Gastrocnemius medialis (tissue), 4 donors: Measurements from ENCODE around the gene SYNGR2. TPM values are rescaled to one million over a fixed set of nuclear protein-coding genes. Genes with fewer than 3 reads are reported as not detected.

Source experiments
- ATAC-seq, 2 donors: fragments of 150-250 bp; one replicate each; pipeline ENCODE4 v1.9.1; 2016
- DNase-seq, 2 donors: peaks; one replicate each; pipeline ENCODE4 v3.0.0-alpha.2; 2019
- H3K27ac ChIP-seq, 4 donors: fragments of 200-600 bp; sonication (generic); 1 replicate in 1 of 4; 2 replicates in 3 of 4; pipeline ENCODE4 v1.5.1; 2016 to 2018; ENCODE audit warnings: mild to moderate bottlenecking in 2 of 4, moderate library complexity in 1 of 4
- H3K27me3 ChIP-seq, 3 donors: fragments of 200-600 bp; sonication (generic) in 2 of 3; 1 replicate in 1 of 3; 2 replicates in 2 of 3; pipeline versions ENCODE4 v1.5.1 to v1.6.0; 2016 to 2019; ENCODE audit warnings: mild to moderate bottlenecking in 1 of 3, moderate library complexity in 1 of 3
- H3K36me3 ChIP-seq, 2 donors: fragments of 200-600 bp; sonication (generic) in 1 of 2; one replicate each; pipeline ENCODE4 v1.5.1; 2017 to 2018
- H3K4me1 ChIP-seq, 2 donors: fragments of 200-600 bp; sonication (generic) in 1 of 2; one replicate each; pipeline ENCODE4 v1.5.1; 2016 to 2017; ENCODE audit warnings: mild to moderate bottlenecking in 2 of 2
- H3K4me3 ChIP-seq, 4 donors: fragments of 200-600 bp; sonication (generic) in 3 of 4; 1 replicate in 1 of 4; 2 replicates in 3 of 4; pipeline ENCODE4 v1.5.1; 2016 to 2019; ENCODE audit warnings: mild to moderate bottlenecking in 2 of 4
- H3K9me3 ChIP-seq, 3 donors: fragments of 200-600 bp; sonication (generic) in 2 of 3; 1 replicate in 1 of 3; 2 replicates in 2 of 3; pipeline ENCODE4 v1.5.1; 2016 to 2019
- POLR2A ChIP-seq, 2 donors: fragments of 450-650 bp; IDR thresholded peaks; one replicate each; pipeline ENCODE4 v1.6.1; 2017; ENCODE audit warnings: antibody characterized with exemption in 2 of 2, mild to moderate bottlenecking in 2 of 2, moderate library complexity in 2 of 2
- in situ Hi-C, 4 donors: fragments of 200-750 bp; cut with MboI; loops; one replicate each; pipeline versions ENCODE4 v1.15.0 to v1.8.0; 2017; ENCODE audit warnings: low sequenced_read_pairs in 4 of 4
- intact Hi-C: fragments of 100-400 bp; cut with DNase I; formaldehyde crosslinking; loops from one replicate; pipeline ENCODE4 v1.15.1; 2023; ENCODE audit warnings: low total_unique reads
- total RNA-seq, 4 donors: library from RNA; depleted of rRNA; stranded (reverse); fragments of >200 nt; gene quantifications; one replicate each; pipeline versions ENCODE4 v1.1.0 to v1.2.3, GENCODE V29; 2016
- TF ChIP-seq, protein P1 (sequence below), 5 experiments: fragments of 450-650 bp in 3 of 5; fragments of 200-600 bp in 2 of 5; sonication (generic) in 2 of 5; IDR thresholded peaks in 4 of 5; conservative IDR thresholded peaks in 1 of 5; 1 replicate in 4 of 5; 2 replicates in 1 of 5; pipeline ENCODE4 v1.5.1; 2016 to 2019; ENCODE audit warnings: antibody characterized with exemption in 5 of 5, mild to moderate bottlenecking in 3 of 5, moderate library complexity in 3 of 5

SYNGR2 gene
- total RNA-seq, 4 donors from 2014 or later, result 104 to 218 (median 163) TPM

DNA sequence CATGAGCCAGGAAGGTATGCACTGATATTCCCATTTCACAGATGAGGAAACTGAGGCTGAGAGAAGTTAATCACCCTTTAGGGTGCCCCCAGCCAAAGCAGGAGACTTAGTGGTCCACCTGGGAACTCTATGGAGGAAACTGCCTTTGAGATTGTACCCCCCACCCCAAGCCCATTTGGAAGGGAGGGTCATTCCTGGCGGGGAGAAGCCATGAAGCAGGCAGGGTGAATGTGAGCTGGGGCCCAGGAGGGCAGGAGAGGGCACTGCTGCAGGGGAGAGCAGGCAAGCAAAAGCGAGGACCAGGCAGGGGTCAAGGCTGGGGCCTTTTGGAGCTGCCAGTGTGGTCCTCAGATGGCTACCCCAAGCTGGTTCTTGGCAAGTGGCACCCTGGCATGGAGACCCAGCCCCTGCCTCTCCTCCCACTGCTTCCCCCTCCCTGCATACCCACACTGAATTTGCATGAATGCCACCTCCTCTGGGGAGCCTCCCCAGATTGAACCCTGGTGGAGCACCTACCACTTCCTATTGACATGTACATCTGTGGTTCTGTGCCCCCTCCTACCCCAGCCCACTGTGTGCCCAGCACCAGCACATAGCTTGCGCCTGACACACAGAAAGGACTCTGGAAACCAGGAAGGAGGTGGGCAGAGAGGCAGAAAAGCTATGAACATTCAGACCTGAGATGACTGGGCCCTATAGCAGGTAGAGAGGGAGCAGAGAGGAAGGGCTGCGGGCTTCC, 38.9 kb upstream of the SYNGR2 start:
- no peak overlapping the region for H3K4me3 ChIP-seq
- peaks cover 20 to 47% (median 40%) of the 10 kb centered on the region in 3 donors for H3K27me3 ChIP-seq
- no peak for TF ChIP-seq POLR2A (IDR thresholded peaks at IDR 0.05)
- TF ChIP-seq, protein P1, sequence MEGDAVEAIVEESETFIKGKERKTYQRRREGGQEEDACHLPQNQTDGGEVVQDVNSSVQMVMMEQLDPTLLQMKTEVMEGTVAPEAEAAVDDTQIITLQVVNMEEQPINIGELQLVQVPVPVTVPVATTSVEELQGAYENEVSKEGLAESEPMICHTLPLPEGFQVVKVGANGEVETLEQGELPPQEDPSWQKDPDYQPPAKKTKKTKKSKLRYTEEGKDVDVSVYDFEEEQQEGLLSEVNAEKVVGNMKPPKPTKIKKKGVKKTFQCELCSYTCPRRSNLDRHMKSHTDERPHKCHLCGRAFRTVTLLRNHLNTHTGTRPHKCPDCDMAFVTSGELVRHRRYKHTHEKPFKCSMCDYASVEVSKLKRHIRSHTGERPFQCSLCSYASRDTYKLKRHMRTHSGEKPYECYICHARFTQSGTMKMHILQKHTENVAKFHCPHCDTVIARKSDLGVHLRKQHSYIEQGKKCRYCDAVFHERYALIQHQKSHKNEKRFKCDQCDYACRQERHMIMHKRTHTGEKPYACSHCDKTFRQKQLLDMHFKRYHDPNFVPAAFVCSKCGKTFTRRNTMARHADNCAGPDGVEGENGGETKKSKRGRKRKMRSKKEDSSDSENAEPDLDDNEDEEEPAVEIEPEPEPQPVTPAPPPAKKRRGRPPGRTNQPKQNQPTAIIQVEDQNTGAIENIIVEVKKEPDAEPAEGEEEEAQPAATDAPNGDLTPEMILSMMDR (IDR thresholded peaks at IDR 0.05 in 4 of 5, conservative IDR thresholded peaks at IDR 0.05 in 1 of 5), result no peak
- DNase-seq, result no peak
- no peaks in the 10 kb centered on the region for H3K9me3 ChIP-seq
- H3K36me3 ChIP-seq, result no peaks in the 10 kb centered on the region
- in situ Hi-C loops (no loop called here), intact Hi-C loops (no loop called here)
- no peak for ATAC-seq
- H3K27ac ChIP-seq, result peak overlapping the region in 1 of 4 donors; percentile 51
- peaks cover 5 to 31% of the 10 kb centered on the region in 2 donors for H3K4me1 ChIP-seq

DNA sequence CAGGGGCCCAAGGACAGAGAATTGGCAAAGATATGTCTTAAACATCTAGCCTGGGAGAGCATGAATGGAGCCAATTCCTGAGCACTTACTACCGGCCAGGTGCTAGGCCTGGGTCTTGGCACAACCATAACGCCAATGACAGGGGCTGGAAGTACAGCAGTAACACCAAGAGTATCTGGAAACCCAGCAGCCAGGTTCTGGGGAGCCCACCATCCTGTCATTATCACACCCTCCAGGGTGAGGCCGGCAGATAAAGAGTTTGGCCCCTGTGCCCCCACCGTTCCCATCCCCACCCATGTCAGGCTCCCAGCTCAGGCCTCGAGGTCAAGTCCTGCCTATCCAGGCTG, 38.3 kb upstream of the SYNGR2 start:
- Histone ChIP-seq H3K27me3 (peaks cover 20 to 47% (median 40%) of the 10 kb centered on the region in 3 donors), H3K4me1 (peaks cover 5 to 31% of the 10 kb centered on the region in 2 donors), H3K27ac (no peak overlapping the region), H3K36me3 (no peaks in the 10 kb centered on the region), H3K4me3 (no peak overlapping the region), H3K9me3 (no peaks in the 10 kb centered on the region)
- DNase-seq (no peak), ATAC-seq (no peak)
- in situ Hi-C loops, result no loop called here
- intact Hi-C loops, result no loop called here
- TF ChIP-seq POLR2A (IDR thresholded peaks at IDR 0.05), result no peak
- TF ChIP-seq, protein P1 (IDR thresholded peaks at IDR 0.05 in 4 of 5, conservative IDR thresholded peaks at IDR 0.05 in 1 of 5), result no peak

DNA sequence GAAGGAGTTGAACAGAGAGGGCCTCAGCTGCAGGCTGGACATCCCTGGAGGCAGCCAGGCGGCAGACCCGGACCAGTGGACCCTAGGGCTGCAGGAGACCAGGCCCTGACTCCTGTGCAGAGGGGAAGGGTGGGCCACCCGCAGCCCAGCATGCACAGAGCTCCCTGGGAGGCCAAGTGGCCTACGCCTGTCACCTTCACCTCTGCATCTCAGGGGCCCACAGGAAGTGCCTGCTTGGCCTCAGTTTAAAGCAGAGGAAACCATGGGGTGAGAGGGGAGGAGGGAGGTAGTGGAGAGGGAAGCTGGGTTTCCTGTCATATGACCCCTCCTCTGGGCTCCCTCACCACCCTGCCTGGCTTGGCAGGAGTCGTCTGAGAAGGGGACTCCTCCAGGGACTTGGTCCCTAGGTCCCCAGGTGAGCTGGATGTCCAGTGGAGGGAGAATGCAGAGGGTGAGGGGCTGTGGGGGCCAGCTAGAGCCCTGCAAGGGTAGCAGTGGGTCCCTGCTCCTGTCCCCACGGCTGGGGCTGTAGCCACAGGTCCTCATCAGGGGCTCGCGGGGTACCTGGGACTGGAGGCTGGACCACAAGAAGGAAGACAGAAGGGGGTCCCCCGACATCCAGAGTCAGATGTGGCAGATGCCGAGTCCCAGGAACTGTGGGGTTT, 37.8 kb upstream of the SYNGR2 start, which contains the start of gene TMC8:
Gene TMC8, plus strand, starts transcription at position 335 of the 665 bp plus-strand sequence. CDS start 818 bp downstream, outside the sequence.
- H3K36me3 ChIP-seq, result no peaks in the 10 kb centered on the region
- in situ Hi-C loops (no loop called here), intact Hi-C loops (no loop called here)
- peaks cover 20 to 47% (median 40%) of the 10 kb centered on the region in 3 donors for H3K27me3 ChIP-seq
- no peak within 1 kb of the TSS for H3K27ac ChIP-seq
- H3K4me3 ChIP-seq, result peak within 1 kb of the TSS in 1 of 4 donors; percentile 22
- TF ChIP-seq POLR2A (IDR thresholded peaks at IDR 0.05), result peak in 1 of 2 donors; percentile 14
- TF ChIP-seq, protein P1 (IDR thresholded peaks at IDR 0.05 in 4 of 5, conservative IDR thresholded peaks at IDR 0.05 in 1 of 5), result no peak
- ATAC-seq, result no peak
- H3K4me1 ChIP-seq, result peaks cover 5 to 31% of the 10 kb centered on the region in 2 donors
- DNase-seq, result no peak
- no peaks in the 10 kb centered on the region for H3K9me3 ChIP-seq

DNA sequence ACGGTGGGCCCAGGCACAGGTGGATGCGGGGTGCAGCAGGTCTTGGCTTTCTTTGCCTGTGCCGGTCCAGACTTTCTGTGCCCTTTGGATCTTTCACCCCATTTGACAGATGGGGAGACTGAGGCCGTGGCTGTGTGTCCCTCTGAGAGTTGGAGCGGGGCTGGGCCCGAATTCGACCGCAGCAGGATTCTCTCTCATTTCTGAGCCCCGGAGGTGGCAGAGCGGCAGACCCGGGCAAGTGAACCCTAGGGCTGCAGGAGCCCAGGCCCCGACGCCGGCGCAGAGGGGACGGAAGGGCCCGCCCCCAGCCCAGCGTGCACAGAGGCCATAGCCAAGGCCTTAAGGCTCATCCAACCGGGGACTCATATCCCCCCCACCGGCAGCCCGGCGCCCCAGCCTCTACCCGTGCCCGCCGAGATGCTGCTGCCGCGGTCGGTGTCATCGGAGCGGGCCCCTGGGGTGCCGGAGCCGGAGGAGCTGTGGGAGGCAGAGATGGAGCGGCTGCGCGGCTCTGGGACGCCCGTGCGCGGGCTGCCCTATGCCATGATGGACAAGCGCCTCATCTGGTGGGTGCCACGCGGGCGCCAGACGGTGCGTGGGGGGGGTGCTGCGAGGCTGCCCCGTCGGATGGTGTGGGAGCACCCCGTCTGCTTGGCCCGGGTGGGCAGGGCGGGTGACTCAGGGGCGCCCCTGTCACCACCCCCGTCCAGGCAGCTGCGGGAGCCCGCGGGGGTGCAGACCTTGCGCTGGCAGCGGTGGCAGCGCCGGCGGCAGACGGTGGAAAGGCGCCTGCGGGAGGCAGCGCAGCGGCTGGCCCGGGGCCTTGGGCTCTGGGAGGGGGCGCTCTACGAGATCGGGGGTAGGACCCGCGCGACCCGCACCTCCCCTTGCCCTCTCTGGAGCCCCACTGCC, 37.0 kb upstream of the SYNGR2 start:
- H3K36me3 ChIP-seq, result no peaks in the 10 kb centered on the region
- peak overlapping the region in 1 of 4 donors; percentile 22 for H3K4me3 ChIP-seq
- in situ Hi-C loops, result no loop called here
- no peak for TF ChIP-seq POLR2A (IDR thresholded peaks at IDR 0.05)
- TF ChIP-seq, protein P1 (IDR thresholded peaks at IDR 0.05 in 4 of 5, conservative IDR thresholded peaks at IDR 0.05 in 1 of 5), result no peak
- peaks cover 5 to 28% of the 10 kb centered on the region in 2 donors for H3K4me1 ChIP-seq
- H3K9me3 ChIP-seq, result no peaks in the 10 kb centered on the region
- H3K27me3 ChIP-seq, result peaks cover 20 to 47% (median 40%) of the 10 kb centered on the region in 3 donors
- no peak overlapping the region for H3K27ac ChIP-seq
- intact Hi-C loops, result no loop called here
- no peak for ATAC-seq
- no peak for DNase-seq
